Measurements from ENCODE around the gene UCMA. TPM values are rescaled to one million over a fixed set of nuclear protein-coding genes. Genes with fewer than 3 reads are reported as not detected.

UCMA gene
- total and polyA plus RNA-seq, 2 of the 4 experiments (the other 2 are of a cell fraction), result not detected

GRCh38 chr10:13257621-13258140, 23.5 kb upstream of the UCMA start:
- Histone ChIP-seq H2BK20ac (ENCODE audit: low read depth, low read length) (no peak overlapping the region), H3K4me2 (ENCODE audit: low read depth, low read length) (no peak overlapping the region), H4K5ac (ENCODE audit: low read depth, low read length) (no peak overlapping the region), H3K4me3 (ENCODE audit: insufficient read depth, low read depth, low read length) (no peak overlapping the region), H3K14ac (replicated peaks; ENCODE audit: low read depth, low read length) (no peak overlapping the region), H4K20me1 (ENCODE audit: insufficient read depth, low read length) (no peaks in the 10 kb centered on the region), H3K9ac (ENCODE audit: low read depth, low read length) (no peak overlapping the region), H4K91ac (ENCODE audit: insufficient read depth, low read depth, low read length) (no peak overlapping the region), H2AK9ac (replicated peaks; ENCODE audit: low read depth, low read length, poor library complexity) (no peak overlapping the region), H3K4ac (ENCODE audit: low read depth, low read length) (no peak overlapping the region), H2BK15ac (ENCODE audit: low read depth, low read length) (no peak overlapping the region), H3K79me1 (ENCODE audit: low read depth in 1 of 2, low read length in 2 of 2) (no peaks in the 10 kb centered on the region), H3K27ac (ENCODE audit: insufficient read depth, low read length) (no peak overlapping the region), H3K23ac (ENCODE audit: low read depth, low read length) (no peak overlapping the region), H4K8ac (ENCODE audit: low read depth in 2 of 2, low read length in 2 of 2) (no peak overlapping the region), H3K27me3 (ENCODE audit: control insufficient read depth, insufficient read depth, low read length) (peaks cover 5% of the 10 kb centered on the region), H3K9me3 (ENCODE audit: control insufficient read depth, insufficient read depth, low read length) (no peaks in the 10 kb centered on the region), H2BK120ac (ENCODE audit: low read depth, low read length) (no peak overlapping the region), H3K56ac (ENCODE audit: extremely low read depth, insufficient read depth, low read length) (no peak overlapping the region), H3K36me3 (ENCODE audit: control insufficient read depth, insufficient read depth, low read length) (no peaks in the 10 kb centered on the region), H2AK5ac (ENCODE audit: low read depth, low read length) (no peak overlapping the region), H3K4me1 (ENCODE audit: control insufficient read depth, insufficient read depth, low read length) (no peaks in the 10 kb centered on the region), H2AFZ (replicated peaks; ENCODE audit: low read length, poor library complexity) (no peak overlapping the region), H3K18ac (ENCODE audit: low read depth, low read length) (no peak overlapping the region), H2BK5ac (ENCODE audit: low read depth, low read length, poor library complexity, severe bottlenecking) (no peak overlapping the region), H3K9me1 (ENCODE audit: insufficient read depth, low read length) (no peaks in the 10 kb centered on the region)
- ATAC-seq (ENCODE audit: low read depth) (no peak), DNase-seq (no peak)
- dilution Hi-C loops (cut with HindIII; ENCODE audit: low sequenced_read_pairs, unreplicated experiment) (no loop called here), intact Hi-C loops (cut with micrococcal nuclease) (no loop called here), in situ Hi-C loops (cut with MboI; ENCODE audit: low sequenced_read_pairs) (no loop called here)
- no peak for TF ChIP-seq USF2 (IDR thresholded peaks at IDR 0.05; ENCODE audit: low read depth, low read length)
- no peak for TF ChIP-seq CHD1 (IDR thresholded peaks at IDR 0.05; ENCODE audit: low read depth, low read length)
- TF ChIP-seq NFE2L2 (IDR thresholded peaks at IDR 0.05; ENCODE audit: low read depth, low read length), result no peak
- TF ChIP-seq FOS (IDR thresholded peaks at IDR 0.05; ENCODE audit: low read depth, low read length), result no peak
- no peak for TF ChIP-seq ELK1 (IDR thresholded peaks at IDR 0.05; ENCODE audit: borderline replicate concordance, low read depth, low read length)
- TF ChIP-seq BHLHE40 (IDR thresholded peaks at IDR 0.05; ENCODE audit: low read depth, low read length), result no peak
- TF ChIP-seq RCOR1 (IDR thresholded peaks at IDR 0.05; ENCODE audit: insufficient replicate concordance, low read length), result no peak
- TF ChIP-seq POLR2A (IDR thresholded peaks at IDR 0.05; ENCODE audit: low read depth, low read length), result no peak
- no peak for TF ChIP-seq RFX5 (IDR thresholded peaks at IDR 0.05; ENCODE audit: low read depth, low read length)
- TF ChIP-seq CTCF (conservative IDR thresholded peaks at IDR 0.05; ENCODE audit: low read depth, low read length), result no peak
- TF ChIP-seq RAD21 (IDR thresholded peaks at IDR 0.05; ENCODE audit: low read length), result no peak
- TF ChIP-seq MXI1 (IDR thresholded peaks at IDR 0.05; ENCODE audit: borderline replicate concordance, low read depth, low read length), result no peak
- no peak for TF ChIP-seq SMC3 (IDR thresholded peaks at IDR 0.05; ENCODE audit: low read depth, low read length)
- POLR2A ChIA-PET (ENCODE audit: unreplicated experiment), result no interaction called here
- WGBS, 2 experiments (ENCODE audit: extremely low coverage in 2 of 2, insufficient read length in 1 of 2), result 90% methylated on average over 2 of the region's 5 CpGs; no CpG with 5 or more reads in 1 of the 2 experiments
- BruUV-seq (replicated peaks), result no TSS peak
- CTCF ChIA-PET, result interaction anchor here (0.7 kb wide), 1 partner anchor 1046 kb away, joined by 4 read pairs; no protein-coding TSS in a partner anchor
